ENCODE measurements around the gene SLC35B2. TPM values are rescaled to one million over a fixed set of nuclear protein-coding genes. Genes with fewer than 3 reads are reported as not detected.

The SLC35B2 gene
- total RNA-seq, 1 experiment from 2014 or later = 105 TPM

GRCh38 chr6:44303842-44304241 is 46.5 kb upstream of the SLC35B2 start:
- ChIA-PET CTCF (interaction anchor here (0.5 kb wide), 1 partner anchor 243 kb away, joined by 6 read pairs; no protein-coding TSS in a partner anchor), POLR2A (no interaction called here)
- intact Hi-C loops (cut with micrococcal nuclease; ENCODE audit: unreplicated experiment) = loop anchor here (2.0 kb wide), 1 partner anchor 35 kb away; no protein-coding TSS in a partner anchor
- Histone ChIP-seq H3K4me1 (ENCODE audit: control insufficient read depth, insufficient read depth, low read length) (no peaks in the 10 kb centered on the region), H3K4me3 (ENCODE audit: low read depth in 2 of 2, low read length in 2 of 2) (no peak overlapping the region), H3K9me3 (ENCODE audit: control insufficient read depth, insufficient read depth, low read depth, low read length) (no peaks in the 10 kb centered on the region), H3K27ac (ENCODE audit: low read length) (no peak overlapping the region), H3K27me3 (ENCODE audit: control insufficient read depth, insufficient read depth, low read length) (no peaks in the 10 kb centered on the region), H3K36me3 (ENCODE audit: control insufficient read depth, insufficient read depth, low read length) (no peaks in the 10 kb centered on the region)
- DNase-seq (ENCODE audit: low read depth, low spot score) (no peak), ATAC-seq (no peak)
- no TSS peak for BruUV-seq (replicated peaks)
- in situ Hi-C loops (cut with HindIII; ENCODE audit: low pct_unique_long_range_greater_than_20kb, low sequenced_read_pairs) = no loop called here
- no peak for TF ChIP-seq TCF7L2 (IDR thresholded peaks at IDR 0.05; ENCODE audit: low read depth, low read length)
- no peak for TF ChIP-seq POLR2AphosphoS5 (IDR thresholded peaks at IDR 0.05; ENCODE audit: low read depth, low read length)
- no peak for TF ChIP-seq CTCF (IDR thresholded peaks at IDR 0.05)
- no peak for TF ChIP-seq SIN3A (IDR thresholded peaks at IDR 0.05; ENCODE audit: borderline replicate concordance, insufficient read depth, low read depth, low read length)
- TF ChIP-seq REST (IDR thresholded peaks at IDR 0.05; ENCODE audit: insufficient read depth in 1 of 2, low read depth in 2 of 2, low read length in 1 of 2) = no peak

GRCh38 chr6:44302856-44303255 is 45.5 kb upstream of the SLC35B2 start:
- in situ Hi-C loops (cut with HindIII; ENCODE audit: low pct_unique_long_range_greater_than_20kb, low sequenced_read_pairs) (no loop called here), intact Hi-C loops (cut with micrococcal nuclease; ENCODE audit: unreplicated experiment) (no loop called here)
- ChIA-PET CTCF (no interaction called here), POLR2A (no interaction called here)
- Histone ChIP-seq H3K9me3 (ENCODE audit: control insufficient read depth, insufficient read depth, low read depth, low read length) (no peaks in the 10 kb centered on the region), H3K36me3 (ENCODE audit: control insufficient read depth, insufficient read depth, low read length) (no peaks in the 10 kb centered on the region), H3K27ac (ENCODE audit: low read length) (no peak overlapping the region), H3K27me3 (ENCODE audit: control insufficient read depth, insufficient read depth, low read length) (no peaks in the 10 kb centered on the region), H3K4me3 (ENCODE audit: low read depth in 2 of 2, low read length in 2 of 2) (no peak overlapping the region), H3K4me1 (ENCODE audit: control insufficient read depth, insufficient read depth, low read length) (peaks cover 4% of the 10 kb centered on the region; the same call in 1 of the 2 replicates)
- no TSS peak for BruUV-seq (replicated peaks)
- no peak for TF ChIP-seq TCF7L2 (IDR thresholded peaks at IDR 0.05; ENCODE audit: low read depth, low read length)
- TF ChIP-seq POLR2AphosphoS5 (IDR thresholded peaks at IDR 0.05; ENCODE audit: low read depth, low read length) = no peak
- no peak for TF ChIP-seq REST (IDR thresholded peaks at IDR 0.05; ENCODE audit: insufficient read depth in 1 of 2, low read depth in 2 of 2, low read length in 1 of 2)
- TF ChIP-seq SIN3A (IDR thresholded peaks at IDR 0.05; ENCODE audit: borderline replicate concordance, insufficient read depth, low read depth, low read length) = no peak
- no peak for TF ChIP-seq CTCF (IDR thresholded peaks at IDR 0.05)
- ATAC-seq = no peak
- no peak for DNase-seq (ENCODE audit: low read depth, low spot score)

All from Panc1 (cell line).